ENCODE results near the gene DIP2C. TPM values are rescaled to one million over a fixed set of nuclear protein-coding genes. Genes with fewer than 3 reads are reported as not detected.

The DIP2C gene
- total RNA-seq, 4 donors from 2014 or later, result 2.4 to 14.9 (median 6.1) TPM

GRCh38 chr10:600876-601659, 88.4 kb downstream of the DIP2C start:
- Histone ChIP-seq H3K4me3 (no peak overlapping the region), H3K27me3 (no peaks in the 10 kb centered on the region), H3K4me1 (peaks cover 0 to 33% (median 5%) of the 10 kb centered on the region in 3 donors), H3K27ac (peak overlapping the region in 1 of 4 donors; percentile 44), H3K36me3 (no peaks in the 10 kb centered on the region), H3K9me3 (no peaks in the 10 kb centered on the region)
- no peak for DNase-seq
- intact Hi-C loops (cut with DNase I), result no loop called here
- WGBS, 2 donors, result 48 to 50% methylated on average over 10 to 11 of the region's 11 CpGs
- TF ChIP-seq, protein P1, sequence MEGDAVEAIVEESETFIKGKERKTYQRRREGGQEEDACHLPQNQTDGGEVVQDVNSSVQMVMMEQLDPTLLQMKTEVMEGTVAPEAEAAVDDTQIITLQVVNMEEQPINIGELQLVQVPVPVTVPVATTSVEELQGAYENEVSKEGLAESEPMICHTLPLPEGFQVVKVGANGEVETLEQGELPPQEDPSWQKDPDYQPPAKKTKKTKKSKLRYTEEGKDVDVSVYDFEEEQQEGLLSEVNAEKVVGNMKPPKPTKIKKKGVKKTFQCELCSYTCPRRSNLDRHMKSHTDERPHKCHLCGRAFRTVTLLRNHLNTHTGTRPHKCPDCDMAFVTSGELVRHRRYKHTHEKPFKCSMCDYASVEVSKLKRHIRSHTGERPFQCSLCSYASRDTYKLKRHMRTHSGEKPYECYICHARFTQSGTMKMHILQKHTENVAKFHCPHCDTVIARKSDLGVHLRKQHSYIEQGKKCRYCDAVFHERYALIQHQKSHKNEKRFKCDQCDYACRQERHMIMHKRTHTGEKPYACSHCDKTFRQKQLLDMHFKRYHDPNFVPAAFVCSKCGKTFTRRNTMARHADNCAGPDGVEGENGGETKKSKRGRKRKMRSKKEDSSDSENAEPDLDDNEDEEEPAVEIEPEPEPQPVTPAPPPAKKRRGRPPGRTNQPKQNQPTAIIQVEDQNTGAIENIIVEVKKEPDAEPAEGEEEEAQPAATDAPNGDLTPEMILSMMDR (IDR thresholded peaks at IDR 0.05), result no peak
- no peak for TF ChIP-seq POLR2A (IDR thresholded peaks at IDR 0.05)

DNA sequence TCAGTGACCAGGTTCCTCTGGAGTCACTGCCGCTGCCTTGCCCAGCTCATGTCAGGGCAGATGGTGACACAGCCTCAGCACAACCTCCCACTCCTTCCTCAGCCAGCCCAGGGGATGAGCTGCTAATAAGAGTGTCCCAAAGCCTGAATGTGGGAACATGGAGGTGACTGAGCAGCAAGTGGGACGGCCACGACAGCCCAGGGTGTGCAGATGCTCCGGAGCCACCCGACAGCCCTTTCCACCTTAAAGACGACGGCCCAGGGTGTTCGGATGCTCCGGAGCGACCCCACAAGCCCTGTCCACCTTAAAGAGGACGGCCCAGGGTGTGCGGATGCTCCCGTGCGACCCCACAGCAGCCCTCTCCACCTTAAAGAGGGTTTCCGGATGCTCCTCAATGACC, 89.2 kb downstream of the DIP2C start:
- intact Hi-C loops (cut with DNase I), result no loop called here
- no peaks in the 10 kb centered on the region for H3K27me3 ChIP-seq
- H3K36me3 ChIP-seq, result no peaks in the 10 kb centered on the region
- H3K4me3 ChIP-seq, result no peak overlapping the region
- WGBS, 2 donors, result 91 to 97% methylated on average over 5 to 6 of the region's 15 CpGs
- TF ChIP-seq, protein P1 (IDR thresholded peaks at IDR 0.05), result no peak
- TF ChIP-seq POLR2A (IDR thresholded peaks at IDR 0.05), result no peak
- H3K4me1 ChIP-seq, result peaks cover 0 to 33% (median 5%) of the 10 kb centered on the region in 3 donors
- DNase-seq, result no peak
- H3K27ac ChIP-seq, result peak overlapping the region in 1 of 4 donors; percentile 14
- no peaks in the 10 kb centered on the region for H3K9me3 ChIP-seq

DNA sequence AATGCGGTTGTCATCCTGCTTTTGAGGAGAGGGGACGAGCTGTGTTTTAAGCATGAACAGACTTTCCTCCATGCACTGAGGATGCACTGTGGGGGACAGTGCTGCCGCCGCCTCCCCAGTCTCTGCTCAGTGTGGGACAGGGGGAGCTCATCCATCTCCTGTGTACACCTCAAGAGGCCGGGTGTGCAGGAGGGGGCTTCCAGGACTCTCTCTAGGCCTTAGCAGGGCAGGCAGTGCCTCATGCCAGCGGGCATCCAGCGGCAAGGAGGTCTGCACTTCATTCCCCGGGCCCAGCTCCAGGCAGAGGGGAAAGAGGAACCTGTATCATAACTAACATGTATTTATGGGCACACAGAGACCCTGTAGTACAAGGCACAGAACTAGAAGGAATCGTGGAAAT, 89.7 kb downstream of the DIP2C start:
- DNase-seq, result no peak
- intact Hi-C loops (cut with DNase I), result no loop called here

DNA sequence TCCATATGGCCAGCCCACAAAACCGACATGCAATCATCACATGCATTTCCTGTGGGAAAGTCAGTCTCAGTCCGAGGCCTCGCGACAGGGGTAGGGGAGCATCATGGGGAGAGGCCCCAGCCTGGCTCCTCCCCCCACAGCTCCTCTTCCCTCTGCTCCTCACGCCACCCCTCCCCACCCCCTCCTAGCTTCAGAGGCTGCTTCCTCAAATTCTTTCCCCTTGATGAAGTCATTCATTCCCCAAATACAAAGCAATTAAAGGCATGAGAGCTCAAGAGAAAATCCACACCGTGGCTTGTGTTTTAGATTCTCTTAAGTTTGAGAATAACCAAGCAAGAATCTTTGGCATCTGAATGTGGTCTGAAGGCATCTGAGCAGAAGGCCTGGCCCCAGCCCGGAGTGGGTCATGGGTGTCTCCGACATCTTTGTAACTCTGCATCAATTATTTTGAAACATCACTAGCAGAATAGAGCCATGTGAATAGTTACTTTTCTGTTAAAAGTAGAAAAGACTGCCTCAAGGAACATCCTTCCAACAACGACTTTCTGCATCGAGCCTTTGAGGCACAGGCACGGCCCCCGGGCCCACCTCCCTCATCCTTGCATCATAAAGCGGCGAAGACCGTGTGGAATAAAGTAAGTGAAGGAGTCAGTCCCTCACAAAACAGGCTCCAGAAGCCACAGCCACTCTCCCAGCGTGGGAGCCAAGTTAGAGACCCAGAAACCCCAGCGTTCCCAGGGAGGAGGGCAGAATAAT, 90.9 kb downstream of the DIP2C start:
- WGBS, 2 donors, result 40 to 71% methylated on average over 10 to 15 of the region's 17 CpGs
- H3K4me1 ChIP-seq, result peaks cover 0 to 39% (median 5%) of the 10 kb centered on the region in 3 donors
- no peaks in the 10 kb centered on the region for H3K9me3 ChIP-seq
- H3K27ac ChIP-seq, result peak overlapping the region in 3 of 4 donors; percentile 23 to 32 (median 29)
- no peaks in the 10 kb centered on the region for H3K27me3 ChIP-seq
- no peaks in the 10 kb centered on the region for H3K36me3 ChIP-seq
- TF ChIP-seq POLR2A (IDR thresholded peaks at IDR 0.05), result no peak
- TF ChIP-seq, protein P1 (IDR thresholded peaks at IDR 0.05), result no peak
- H3K4me3 ChIP-seq, result no peak overlapping the region
- no peak for DNase-seq
- intact Hi-C loops (cut with DNase I), result no loop called here

More for the DNA sequence above, 89.7 kb downstream of the DIP2C start:
- Histone ChIP-seq H3K4me1 (peaks cover 0 to 33% (median 5%) of the 10 kb centered on the region in 3 donors), H3K27ac (no peak overlapping the region), H3K4me3 (no peak overlapping the region), H3K9me3 (no peaks in the 10 kb centered on the region), H3K27me3 (no peaks in the 10 kb centered on the region), H3K36me3 (no peaks in the 10 kb centered on the region)
- TF ChIP-seq, protein P1 (IDR thresholded peaks at IDR 0.05), result no peak
- no peak for TF ChIP-seq POLR2A (IDR thresholded peaks at IDR 0.05)
- 76% methylated on average over 2 of the region's 9 CpGs; no CpG with 5 or more reads in 1 of the 2 donors for whole genome bisulfite sequencing, 2 donors

GRCh38 chr10:597976-598375, 91.5 kb downstream of the DIP2C start:
- Histone ChIP-seq H3K36me3 (no peaks in the 10 kb centered on the region), H3K27ac (peak overlapping the region in 3 of 4 donors; percentile 23 to 32 (median 29)), H3K4me3 (no peak overlapping the region), H3K27me3 (no peaks in the 10 kb centered on the region), H3K9me3 (no peaks in the 10 kb centered on the region), H3K4me1 (peaks cover 0 to 42% (median 5%) of the 10 kb centered on the region in 3 donors)
- intact Hi-C loops (cut with DNase I), result no loop called here
- WGBS, 2 donors, result 96% methylated on average over 4 of the region's 17 CpGs; no CpG with 5 or more reads in 1 of the 2 donors
- no peak for DNase-seq
- TF ChIP-seq, protein P1 (IDR thresholded peaks at IDR 0.05), result no peak
- TF ChIP-seq POLR2A (IDR thresholded peaks at IDR 0.05), result no peak
